ENCODE results near the gene ST13. TPM values are rescaled to one million over a fixed set of nuclear protein-coding genes. Genes with fewer than 3 reads are reported as not detected.
"Not testable (repeated sequence)": the region's sequence is repeated elsewhere in the genome, so short reads cannot be mapped to it uniquely, and the experiment has no call there.

ST13 gene
- total RNA-seq, 1 donor from 2014 or later = 190 TPM

GRCh38 chr22:40862537-40862936, 6.1 kb upstream of the ST13 start:
- H3K36me3 Mint-ChIP-seq (ENCODE audit: low read depth) = peaks cover 7% of the 10 kb centered on the region
- no peak for DNase-seq (ENCODE audit: low spot score)
- H3K9me3 Mint-ChIP-seq = no peaks in the 10 kb centered on the region
- no peak overlapping the region for H3K27ac Mint-ChIP-seq
- intact Hi-C loops (cut with micrococcal nuclease) = no loop called here
- no peaks in the 10 kb centered on the region for H3K27me3 Mint-ChIP-seq (ENCODE audit: insufficient read depth)
- H3K4me1 Mint-ChIP-seq (ENCODE audit: low read depth) = peaks cover 13% of the 10 kb centered on the region
- H3K4me3 Mint-ChIP-seq = no peak overlapping the region

- H3K27me3 Mint-ChIP-seq (ENCODE audit: insufficient read depth) = no peaks in the 10 kb centered on the region
- H3K27ac Mint-ChIP-seq = no peak within 1 kb of the TSS
- DNase-seq (ENCODE audit: low spot score) = no peak
- no peak within 1 kb of the TSS for H3K4me3 Mint-ChIP-seq
- peaks cover 7% of the 10 kb centered on the region for H3K36me3 Mint-ChIP-seq (ENCODE audit: low read depth)
- no peaks in the 10 kb centered on the region for H3K9me3 Mint-ChIP-seq
- intact Hi-C loops (cut with micrococcal nuclease) = no loop called here
- H3K4me1 Mint-ChIP-seq (ENCODE audit: low read depth) = peaks cover 13% of the 10 kb centered on the region
Measured at GRCh38 chr22:40862013-40862412, 5.6 kb upstream of the ST13 start, which contains the start of gene DNAJB7. Gene DNAJB7 (minus strand): TSS chr22:40862113. CDS start chr22:40861994, 119 bp downstream.

GRCh38 chr22:40857309-40857855, 943 bp upstream of the ST13 start:
- Mint-ChIP-seq H3K9me3 (no peaks in the 10 kb centered on the region), H3K27me3 (ENCODE audit: insufficient read depth) (no peaks in the 10 kb centered on the region), H3K27ac (peak overlapping the region; percentile 100), H3K4me1 (ENCODE audit: low read depth) (peaks cover 34% of the 10 kb centered on the region), H3K36me3 (ENCODE audit: low read depth) (peaks cover 13% of the 10 kb centered on the region), H3K4me3 (peak overlapping the region; percentile 98)
- DNase-seq (ENCODE audit: low spot score) = no peak
- intact Hi-C loops (cut with micrococcal nuclease) = loop anchor here (2.0 to 10.0 kb wide), 4 partner anchors 347 to 827 kb away; partner anchors contain the start of genes L3MBTL2, SGSM3, SNU13 and ZC3H7B

GRCh38 chr22:40855979-40856512, 393 bp downstream of the ST13 start:
- no peak for DNase-seq (ENCODE audit: low spot score)
- Mint-ChIP-seq H3K36me3 (ENCODE audit: low read depth) (peaks cover 14% of the 10 kb centered on the region), H3K27me3 (ENCODE audit: insufficient read depth) (no peaks in the 10 kb centered on the region), H3K27ac (peak overlapping the region; percentile 100), H3K4me3 (peak overlapping the region; percentile 98), H3K9me3 (no peaks in the 10 kb centered on the region), H3K4me1 (ENCODE audit: low read depth) (peaks cover 43% of the 10 kb centered on the region)
- intact Hi-C loops (cut with micrococcal nuclease) = loop anchor here (1.0 to 10.0 kb wide), 13 partner anchors 37 to 829 kb away; partner anchors contain the start of genes ACO2, L3MBTL2, MRTFA and RANGAP1

- peaks cover 47% of the 10 kb centered on the region for H3K4me1 Mint-ChIP-seq (ENCODE audit: low read depth)
- peaks cover 13% of the 10 kb centered on the region for H3K36me3 Mint-ChIP-seq (ENCODE audit: low read depth)
- H3K27me3 Mint-ChIP-seq (ENCODE audit: insufficient read depth) = no peaks in the 10 kb centered on the region
- H3K9me3 Mint-ChIP-seq = no peaks in the 10 kb centered on the region
- H3K4me3 Mint-ChIP-seq = peak overlapping the region; percentile 98
- DNase-seq (ENCODE audit: low spot score) = no peak
- peak overlapping the region; percentile 100 for H3K27ac Mint-ChIP-seq
- intact Hi-C loops (cut with micrococcal nuclease) = loop anchor here (5.0 to 10.0 kb wide), 2 partner anchors 447 to 829 kb away; partner anchors contain the start of genes SNU13 and ZC3H7B
Measured at GRCh38 chr22:40855071-40855978, 1.1 kb downstream of the ST13 start.

- H3K9me3 Mint-ChIP-seq = no peaks in the 10 kb centered on the region
- H3K4me1 Mint-ChIP-seq (ENCODE audit: low read depth) = peaks cover 46% of the 10 kb centered on the region
- H3K36me3 Mint-ChIP-seq (ENCODE audit: low read depth) = peaks cover 18% of the 10 kb centered on the region
- intact Hi-C loops (cut with micrococcal nuclease) = loop anchor here (10.0 kb wide), 1 partner anchor 831 kb away; the partner anchor contains the start of gene SNU13
- H3K27ac Mint-ChIP-seq = no peak overlapping the region
- DNase-seq (ENCODE audit: low spot score) = no peak
- no peaks in the 10 kb centered on the region for H3K27me3 Mint-ChIP-seq (ENCODE audit: insufficient read depth)
- H3K4me3 Mint-ChIP-seq = peak overlapping the region; percentile 48
Measured at GRCh38 chr22:40853961-40854360, 2.5 kb downstream of the ST13 start.

GRCh38 chr22:40853333-40853732, 3.1 kb downstream of the ST13 start:
- peak overlapping the region; percentile 20 for H3K4me3 Mint-ChIP-seq
- no peak overlapping the region for H3K27ac Mint-ChIP-seq
- no peaks in the 10 kb centered on the region for H3K27me3 Mint-ChIP-seq (ENCODE audit: insufficient read depth)
- H3K4me1 Mint-ChIP-seq (ENCODE audit: low read depth) = peaks cover 45% of the 10 kb centered on the region
- DNase-seq (ENCODE audit: low spot score) = no peak
- H3K9me3 Mint-ChIP-seq = no peaks in the 10 kb centered on the region
- peaks cover 18% of the 10 kb centered on the region for H3K36me3 Mint-ChIP-seq (ENCODE audit: low read depth)
- intact Hi-C loops (cut with micrococcal nuclease) = loop anchor here (10.0 kb wide), 1 partner anchor 831 kb away; the partner anchor contains the start of gene SNU13

GRCh38 chr22:40845816-40846215, 10.6 kb downstream of the ST13 start:
- DNase-seq (ENCODE audit: low spot score); H3K9me3 Mint-ChIP-seq: not testable (repeated sequence)

GRCh38 chr22:40844951-40845350, 11.5 kb downstream of the ST13 start:
- H3K36me3 Mint-ChIP-seq (ENCODE audit: low read depth) = peaks cover 44% of the 10 kb centered on the region
- no peaks in the 10 kb centered on the region for H3K27me3 Mint-ChIP-seq (ENCODE audit: insufficient read depth)
- H3K9me3 Mint-ChIP-seq = no peaks in the 10 kb centered on the region
- H3K4me3 Mint-ChIP-seq = no peak overlapping the region
- intact Hi-C loops (cut with micrococcal nuclease) = no loop called here
- no peak overlapping the region for H3K27ac Mint-ChIP-seq
- DNase-seq (ENCODE audit: low spot score) = no peak
- peaks cover 7% of the 10 kb centered on the region for H3K4me1 Mint-ChIP-seq (ENCODE audit: low read depth)

More at GRCh38 chr22:40845816-40846215, 10.6 kb downstream of the ST13 start:
- Mint-ChIP-seq H3K36me3 (ENCODE audit: low read depth) (peaks cover 41% of the 10 kb centered on the region), H3K4me1 (ENCODE audit: low read depth) (peaks cover 12% of the 10 kb centered on the region)
- H3K4me3 Mint-ChIP-seq; intact Hi-C loops (cut with micrococcal nuclease); H3K27me3 Mint-ChIP-seq (ENCODE audit: insufficient read depth); H3K27ac Mint-ChIP-seq: not testable (repeated sequence)

- no peaks in the 10 kb centered on the region for H3K27me3 Mint-ChIP-seq (ENCODE audit: insufficient read depth)
Measured at GRCh38 chr22:40838486-40838885, 18.0 kb downstream of the ST13 start.

GRCh38 chr22:40834619-40835018, 21.8 kb downstream of the ST13 start:
- no peaks in the 10 kb centered on the region for H3K9me3 Mint-ChIP-seq
- H3K4me3 Mint-ChIP-seq = no peak overlapping the region
- no peaks in the 10 kb centered on the region for H3K27me3 Mint-ChIP-seq (ENCODE audit: insufficient read depth)
- no peak overlapping the region for H3K27ac Mint-ChIP-seq
- H3K4me1 Mint-ChIP-seq (ENCODE audit: low read depth) = no peaks in the 10 kb centered on the region
- intact Hi-C loops (cut with micrococcal nuclease) = no loop called here
- H3K36me3 Mint-ChIP-seq (ENCODE audit: low read depth) = peaks cover 28% of the 10 kb centered on the region
- no peak for DNase-seq (ENCODE audit: low spot score)

More at GRCh38 chr22:40838486-40838885, 18.0 kb downstream of the ST13 start:
- Mint-ChIP-seq H3K27ac (no peak overlapping the region), H3K4me1 (ENCODE audit: low read depth) (peaks cover 7% of the 10 kb centered on the region), H3K9me3 (no peaks in the 10 kb centered on the region), H3K36me3 (ENCODE audit: low read depth) (peaks cover 36% of the 10 kb centered on the region), H3K4me3 (no peak overlapping the region)
- intact Hi-C loops (cut with micrococcal nuclease) = no loop called here
- DNase-seq (ENCODE audit: low spot score) = no peak

GRCh38 chr22:40829131-40829530, 27.3 kb downstream of the ST13 start:
- Mint-ChIP-seq H3K27ac (no peak overlapping the region), H3K4me3 (no peak overlapping the region), H3K36me3 (ENCODE audit: low read depth) (peaks cover 31% of the 10 kb centered on the region), H3K4me1 (ENCODE audit: low read depth) (no peaks in the 10 kb centered on the region), H3K27me3 (ENCODE audit: insufficient read depth) (no peaks in the 10 kb centered on the region), H3K9me3 (no peaks in the 10 kb centered on the region)
- no peak for DNase-seq (ENCODE audit: low spot score)
- intact Hi-C loops (cut with micrococcal nuclease) = no loop called here
